Measurements from ENCODE around the gene INSRR. TPM values are rescaled to one million over a fixed set of nuclear protein-coding genes. Genes with fewer than 3 reads are reported as not detected.

INSRR gene
- total RNA-seq, 1 donor from 2014 or later, result 6.9 TPM

GRCh38 chr1:156836041-156836654, 22.8 kb downstream of the INSRR start:
- peaks cover 25% of the 10 kb centered on the region for H3K4me1 Mint-ChIP-seq (ENCODE audit: low read depth, unreplicated experiment)
- peaks cover 15% of the 10 kb centered on the region for H3K27me3 Mint-ChIP-seq (ENCODE audit: unreplicated experiment)
- no peak for TF ChIP-seq CTCF (IDR thresholded peaks at IDR 0.05; ENCODE audit: partially characterized antibody, unreplicated experiment)

GRCh38 chr1:156834322-156834721, 24.6 kb downstream of the INSRR start:
- DNase-seq, result no peak
- no peak overlapping the region for H3K27ac Mint-ChIP-seq (ENCODE audit: unreplicated experiment)
- H3K27me3 Mint-ChIP-seq (ENCODE audit: unreplicated experiment), result peaks cover 17% of the 10 kb centered on the region
- TF ChIP-seq CTCF (IDR thresholded peaks at IDR 0.05; ENCODE audit: partially characterized antibody, unreplicated experiment), result no peak
- H3K36me3 Mint-ChIP-seq (ENCODE audit: unreplicated experiment), result no peaks in the 10 kb centered on the region
- peaks cover 2% of the 10 kb centered on the region for H3K9me3 Mint-ChIP-seq (ENCODE audit: unreplicated experiment)
- peaks cover 24% of the 10 kb centered on the region for H3K4me1 Mint-ChIP-seq (ENCODE audit: low read depth, unreplicated experiment)
- H3K4me3 Mint-ChIP-seq (ENCODE audit: unreplicated experiment), result no peak overlapping the region

More at GRCh38 chr1:156836041-156836654, 22.8 kb downstream of the INSRR start:
- no peaks in the 10 kb centered on the region for H3K36me3 Mint-ChIP-seq (ENCODE audit: unreplicated experiment)
- no peak overlapping the region for H3K27ac Mint-ChIP-seq (ENCODE audit: unreplicated experiment)
- no peak overlapping the region for H3K4me3 Mint-ChIP-seq (ENCODE audit: unreplicated experiment)
- peaks cover 2% of the 10 kb centered on the region for H3K9me3 Mint-ChIP-seq (ENCODE audit: unreplicated experiment)
- no peak for DNase-seq

GRCh38 chr1:156833603-156834002, 25.3 kb downstream of the INSRR start:
- Mint-ChIP-seq H3K36me3 (ENCODE audit: unreplicated experiment) (no peaks in the 10 kb centered on the region), H3K4me3 (ENCODE audit: unreplicated experiment) (no peak overlapping the region), H3K27ac (ENCODE audit: unreplicated experiment) (no peak overlapping the region), H3K9me3 (ENCODE audit: unreplicated experiment) (peaks cover 2% of the 10 kb centered on the region), H3K4me1 (ENCODE audit: low read depth, unreplicated experiment) (peaks cover 19% of the 10 kb centered on the region), H3K27me3 (ENCODE audit: unreplicated experiment) (peaks cover 20% of the 10 kb centered on the region)
- no peak for TF ChIP-seq CTCF (IDR thresholded peaks at IDR 0.05; ENCODE audit: partially characterized antibody, unreplicated experiment)
- no peak for DNase-seq

- Mint-ChIP-seq H3K27me3 (ENCODE audit: unreplicated experiment) (peaks cover 15% of the 10 kb centered on the region), H3K36me3 (ENCODE audit: unreplicated experiment) (no peaks in the 10 kb centered on the region), H3K27ac (ENCODE audit: unreplicated experiment) (no peak overlapping the region), H3K4me3 (ENCODE audit: unreplicated experiment) (no peak overlapping the region), H3K9me3 (ENCODE audit: unreplicated experiment) (no peaks in the 10 kb centered on the region), H3K4me1 (ENCODE audit: low read depth, unreplicated experiment) (peaks cover 16% of the 10 kb centered on the region)
- DNase-seq, result no peak
- no peak for TF ChIP-seq CTCF (IDR thresholded peaks at IDR 0.05; ENCODE audit: partially characterized antibody, unreplicated experiment)
These were observed 26.5 kb downstream of the INSRR start for GRCh38 chr1:156832434-156832833.

- H3K9me3 Mint-ChIP-seq (ENCODE audit: unreplicated experiment), result peaks cover 2% of the 10 kb centered on the region
- DNase-seq, result no peak
- no peak for TF ChIP-seq CTCF (IDR thresholded peaks at IDR 0.05; ENCODE audit: partially characterized antibody, unreplicated experiment)
- H3K27me3 Mint-ChIP-seq (ENCODE audit: unreplicated experiment), result peaks cover 8% of the 10 kb centered on the region
- no peak overlapping the region for H3K27ac Mint-ChIP-seq (ENCODE audit: unreplicated experiment)
- peaks cover 8% of the 10 kb centered on the region for H3K4me1 Mint-ChIP-seq (ENCODE audit: low read depth, unreplicated experiment)
- H3K4me3 Mint-ChIP-seq (ENCODE audit: unreplicated experiment), result no peak overlapping the region
- no peaks in the 10 kb centered on the region for H3K36me3 Mint-ChIP-seq (ENCODE audit: unreplicated experiment)
These were observed 30.4 kb downstream of the INSRR start for GRCh38 chr1:156828400-156829124.
